Stomach (tissue), 4 donors: ENCODE data around the gene CDK15.

Source experiments
- CTCF ChIP-seq, 7 experiments: fragments of 450-650 bp in 4 of 7; fragments of 200-600 bp in 3 of 7; sonication (generic) in 3 of 7; IDR thresholded peaks; one replicate each; pipeline ENCODE4 v1.5.1; 2016 to 2019; ENCODE audit warnings: antibody characterized with exemption in 7 of 7, control low read depth in 2 of 7, mild to moderate bottlenecking in 1 of 7
- EP300 ChIP-seq: sonication (generic); formaldehyde crosslinking; IDR thresholded peaks from one replicate; pipeline ENCODE4 v1.6.1; 2017; ENCODE audit warnings: antibody characterized with exemption
- POLR2A ChIP-seq, 4 donors: fragments of 450-650 bp; IDR thresholded peaks; one replicate each; pipeline ENCODE4 v1.6.1; 2016; ENCODE audit warnings: antibody characterized with exemption in 4 of 4, control low read depth in 2 of 4, mild to moderate bottlenecking in 1 of 4, moderate library complexity in 1 of 4
- POLR2AphosphoS5 ChIP-seq, 3 donors: sonication (generic); formaldehyde crosslinking; IDR thresholded peaks; one replicate each; pipeline ENCODE4 v1.6.1; 2016; ENCODE audit warnings: antibody characterized with exemption in 3 of 3

- TF ChIP-seq EP300, result no peak
- TF ChIP-seq CTCF (IDR thresholded peaks at IDR 0.05), result no peak
- TF ChIP-seq POLR2A (IDR thresholded peaks at IDR 0.05), result no peak
- TF ChIP-seq POLR2AphosphoS5 (IDR thresholded peaks at IDR 0.05), result no peak
These were observed 131.9 kb downstream of the CDK15 start for GRCh38 chr2:201938156-201938775.
